ENCODE data around the gene KSR1. TPM values are rescaled to one million over a fixed set of nuclear protein-coding genes. Genes with fewer than 3 reads are reported as not detected.

The KSR1 gene
- total and polyA plus RNA-seq, 2 experiments from 2014 or later: 7.8 to 53.2 TPM

DNA sequence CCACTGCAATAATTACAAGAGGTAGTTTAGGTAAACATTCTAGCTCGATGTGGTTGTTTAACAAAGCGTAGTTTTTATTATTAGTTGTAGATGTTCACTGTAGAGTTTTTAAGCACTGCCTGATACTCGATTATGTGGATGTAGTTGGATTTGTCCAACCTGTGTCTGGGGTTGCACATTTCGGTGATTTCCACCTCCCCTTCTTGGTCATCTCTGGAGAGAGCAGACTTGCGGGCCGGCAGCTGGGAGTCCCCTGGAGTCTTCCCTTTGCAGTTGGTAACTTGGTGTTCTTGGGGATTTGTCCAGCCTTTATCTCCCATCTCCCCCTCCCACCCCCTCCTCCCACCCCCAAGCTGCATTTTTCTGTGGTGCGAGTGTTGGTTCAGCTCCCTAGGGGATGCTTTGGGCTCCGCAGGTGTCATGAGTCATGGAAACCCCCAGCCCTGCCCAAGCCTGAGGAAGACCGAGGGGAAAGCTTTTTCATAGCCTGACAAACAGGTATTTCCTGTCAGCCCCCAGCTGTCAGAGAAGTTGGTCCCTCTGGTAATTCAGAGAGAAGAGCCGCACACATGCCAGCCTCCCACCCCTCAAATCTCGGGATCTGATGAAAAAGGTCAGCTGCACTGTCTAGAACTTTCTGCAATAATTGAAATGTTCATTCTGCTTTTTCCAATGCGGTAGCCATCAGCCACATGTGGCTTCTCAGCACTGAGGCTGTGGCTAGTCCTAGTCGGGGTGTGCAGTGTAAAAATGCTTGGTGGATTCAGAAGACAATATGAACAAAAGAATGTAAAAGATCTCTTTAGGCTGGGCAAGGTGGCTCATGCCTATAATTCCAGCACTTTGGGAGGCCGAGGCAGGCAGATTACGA lies 50.3 kb downstream of the KSR1 start:
- no peak for TF ChIP-seq CREB1 (CRISPR knock-in tag; IDR thresholded peaks at IDR 0.05; ENCODE audit: low read depth)
- no peak for TF ChIP-seq ZNF331 (CRISPR knock-in tag; IDR thresholded peaks at IDR 0.05; ENCODE audit: low read depth)
- TF ChIP-seq STAT1 (IDR thresholded peaks at IDR 0.05; ENCODE audit: unreplicated experiment): no peak
- no peak for TF ChIP-seq NANOG (IDR thresholded peaks at IDR 0.05; ENCODE audit: borderline replicate concordance)
- no peak for TF ChIP-seq POLR2AphosphoS5 (IDR thresholded peaks at IDR 0.05; ENCODE audit: low read depth)
- TF ChIP-seq, protein P1, sequence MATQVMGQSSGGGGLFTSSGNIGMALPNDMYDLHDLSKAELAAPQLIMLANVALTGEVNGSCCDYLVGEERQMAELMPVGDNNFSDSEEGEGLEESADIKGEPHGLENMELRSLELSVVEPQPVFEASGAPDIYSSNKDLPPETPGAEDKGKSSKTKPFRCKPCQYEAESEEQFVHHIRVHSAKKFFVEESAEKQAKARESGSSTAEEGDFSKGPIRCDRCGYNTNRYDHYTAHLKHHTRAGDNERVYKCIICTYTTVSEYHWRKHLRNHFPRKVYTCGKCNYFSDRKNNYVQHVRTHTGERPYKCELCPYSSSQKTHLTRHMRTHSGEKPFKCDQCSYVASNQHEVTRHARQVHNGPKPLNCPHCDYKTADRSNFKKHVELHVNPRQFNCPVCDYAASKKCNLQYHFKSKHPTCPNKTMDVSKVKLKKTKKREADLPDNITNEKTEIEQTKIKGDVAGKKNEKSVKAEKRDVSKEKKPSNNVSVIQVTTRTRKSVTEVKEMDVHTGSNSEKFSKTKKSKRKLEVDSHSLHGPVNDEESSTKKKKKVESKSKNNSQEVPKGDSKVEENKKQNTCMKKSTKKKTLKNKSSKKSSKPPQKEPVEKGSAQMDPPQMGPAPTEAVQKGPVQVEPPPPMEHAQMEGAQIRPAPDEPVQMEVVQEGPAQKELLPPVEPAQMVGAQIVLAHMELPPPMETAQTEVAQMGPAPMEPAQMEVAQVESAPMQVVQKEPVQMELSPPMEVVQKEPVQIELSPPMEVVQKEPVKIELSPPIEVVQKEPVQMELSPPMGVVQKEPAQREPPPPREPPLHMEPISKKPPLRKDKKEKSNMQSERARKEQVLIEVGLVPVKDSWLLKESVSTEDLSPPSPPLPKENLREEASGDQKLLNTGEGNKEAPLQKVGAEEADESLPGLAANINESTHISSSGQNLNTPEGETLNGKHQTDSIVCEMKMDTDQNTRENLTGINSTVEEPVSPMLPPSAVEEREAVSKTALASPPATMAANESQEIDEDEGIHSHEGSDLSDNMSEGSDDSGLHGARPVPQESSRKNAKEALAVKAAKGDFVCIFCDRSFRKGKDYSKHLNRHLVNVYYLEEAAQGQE (IDR thresholded peaks at IDR 0.05; ENCODE audit: unreplicated experiment): no peak
- TF ChIP-seq ETS1 (IDR thresholded peaks at IDR 0.05): no peak
- TF ChIP-seq ZNF114 (CRISPR knock-in tag; IDR thresholded peaks at IDR 0.05): no peak
- TF ChIP-seq EZH2 (IDR thresholded peaks at IDR 0.05; ENCODE audit: low read depth, unreplicated experiment): no peak
- TF ChIP-seq ZNF462 (CRISPR knock-in tag; IDR thresholded peaks at IDR 0.05): no peak
- TF ChIP-seq JUNB (IDR thresholded peaks at IDR 0.05; ENCODE audit: unreplicated experiment): no peak
- TF ChIP-seq, protein P2, sequence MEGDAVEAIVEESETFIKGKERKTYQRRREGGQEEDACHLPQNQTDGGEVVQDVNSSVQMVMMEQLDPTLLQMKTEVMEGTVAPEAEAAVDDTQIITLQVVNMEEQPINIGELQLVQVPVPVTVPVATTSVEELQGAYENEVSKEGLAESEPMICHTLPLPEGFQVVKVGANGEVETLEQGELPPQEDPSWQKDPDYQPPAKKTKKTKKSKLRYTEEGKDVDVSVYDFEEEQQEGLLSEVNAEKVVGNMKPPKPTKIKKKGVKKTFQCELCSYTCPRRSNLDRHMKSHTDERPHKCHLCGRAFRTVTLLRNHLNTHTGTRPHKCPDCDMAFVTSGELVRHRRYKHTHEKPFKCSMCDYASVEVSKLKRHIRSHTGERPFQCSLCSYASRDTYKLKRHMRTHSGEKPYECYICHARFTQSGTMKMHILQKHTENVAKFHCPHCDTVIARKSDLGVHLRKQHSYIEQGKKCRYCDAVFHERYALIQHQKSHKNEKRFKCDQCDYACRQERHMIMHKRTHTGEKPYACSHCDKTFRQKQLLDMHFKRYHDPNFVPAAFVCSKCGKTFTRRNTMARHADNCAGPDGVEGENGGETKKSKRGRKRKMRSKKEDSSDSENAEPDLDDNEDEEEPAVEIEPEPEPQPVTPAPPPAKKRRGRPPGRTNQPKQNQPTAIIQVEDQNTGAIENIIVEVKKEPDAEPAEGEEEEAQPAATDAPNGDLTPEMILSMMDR (conservative IDR thresholded peaks at IDR 0.05; ENCODE audit: low read depth in 2 of 2): no peak
- TF ChIP-seq EZH2phosphoT487 (IDR thresholded peaks at IDR 0.05; ENCODE audit: unreplicated experiment): no peak
- H4K20me1 ChIP-seq (replicated peaks; ENCODE audit: insufficient read depth): no peaks in the 10 kb centered on the region; the same call in 1 of the 2 replicates
- peak overlapping the region; percentile 91 for H3K27ac Mint-ChIP-seq
- H3K27me3 Mint-ChIP-seq (ENCODE audit: insufficient read depth, low read depth, poor library complexity): peaks cover 8% of the 10 kb centered on the region
- peak; percentile 87 for DNase-seq (ENCODE audit: low spot score)
- H3K79me2 ChIP-seq (replicated peaks; ENCODE audit: insufficient read depth): peaks cover 89% of the 10 kb centered on the region
- no peak overlapping the region for H2AFZ ChIP-seq
- H3K36me3 ChIP-seq (ENCODE audit: insufficient read depth): no peaks in the 10 kb centered on the region
- H3K27me3 ChIP-seq (ENCODE audit: insufficient read depth): no peaks in the 10 kb centered on the region
- H3K9me3 Mint-ChIP-seq: peaks cover 23% of the 10 kb centered on the region
- peak; percentile 85 for ATAC-seq
- no peaks in the 10 kb centered on the region for H3K9me2 ChIP-seq (ENCODE audit: insufficient read depth)
- H3K4me2 ChIP-seq: peak overlapping the region; percentile 65
- 0 out of 2 replicates have a peak overlapping the region, but pooled peaks have one; percentile 9 for H3K4me3 ChIP-seq
- H3K27ac ChIP-seq (ENCODE audit: low read depth): peak overlapping the region; percentile 78
- peak overlapping the region; percentile 51 for H3K4me3 Mint-ChIP-seq
- H3K4me1 ChIP-seq (ENCODE audit: insufficient read depth): peaks cover 20% of the 10 kb centered on the region
- no peaks in the 10 kb centered on the region for H3F3A ChIP-seq (replicated peaks; ENCODE audit: low read depth)
- peaks cover 50% of the 10 kb centered on the region for H3K4me1 Mint-ChIP-seq
- peaks cover 19% of the 10 kb centered on the region for H3K36me3 Mint-ChIP-seq (ENCODE audit: low read depth)
